ENCODE data around the gene ARHGAP42. TPM values are rescaled to one million over a fixed set of nuclear protein-coding genes. Genes with fewer than 3 reads are reported as not detected.

The ARHGAP42 gene
- total RNA-seq, 1 donor from 2014 or later = 16.3 TPM

GRCh38 chr11:100760744-100761143 is 73.7 kb downstream of the ARHGAP42 start:
- Histone ChIP-seq H3K9me3 (no peaks in the 10 kb centered on the region), H3K27ac (no peak overlapping the region)

GRCh38 chr11:100761841-100762240 is 74.8 kb downstream of the ARHGAP42 start:
- Histone ChIP-seq H3K36me3 (no peaks in the 10 kb centered on the region), H3K27ac (no peak overlapping the region), H3K4me1 (peaks cover 10% of the 10 kb centered on the region), H3K4me3 (no peak overlapping the region), H3K9me3 (no peaks in the 10 kb centered on the region), H3K27me3 (ENCODE audit: low read depth) (no peaks in the 10 kb centered on the region)
- DNase-seq (no peak), ATAC-seq (no peak)
- intact Hi-C loops (cut with DNase I) = no loop called here
- no peak for TF ChIP-seq CTCF (IDR thresholded peaks at IDR 0.05)

More at GRCh38 chr11:100760744-100761143, 73.7 kb downstream of the ARHGAP42 start:
- Histone ChIP-seq H3K4me1 (peaks cover 10% of the 10 kb centered on the region), H3K27me3 (ENCODE audit: low read depth) (no peaks in the 10 kb centered on the region), H3K4me3 (no peak overlapping the region), H3K36me3 (no peaks in the 10 kb centered on the region)
- intact Hi-C loops (cut with DNase I) = no loop called here
- ATAC-seq = peak in 1 of 2 donors; percentile 9
- TF ChIP-seq CTCF (IDR thresholded peaks at IDR 0.05) = no peak
- no peak for DNase-seq

DNA sequence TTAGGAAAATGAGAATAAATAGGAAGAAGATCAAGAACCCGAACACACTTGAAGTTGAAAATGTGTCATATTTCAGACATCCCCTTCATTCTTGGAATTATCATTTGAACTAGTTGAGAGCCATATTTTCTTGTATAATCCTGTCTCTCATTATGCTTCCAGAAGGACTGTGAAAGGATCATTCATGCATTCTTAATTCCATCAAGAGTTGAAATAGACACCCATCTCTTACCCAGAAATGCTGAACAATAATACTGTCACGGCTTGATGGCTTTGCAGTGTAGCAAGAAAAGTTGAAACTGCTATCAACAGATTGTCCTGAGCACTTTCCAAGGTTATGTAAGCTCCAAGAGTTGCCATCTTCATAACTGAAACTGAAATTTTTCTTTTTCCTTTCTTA is 79.7 kb downstream of the ARHGAP42 start:
- Histone ChIP-seq H3K9me3 (no peaks in the 10 kb centered on the region), H3K27me3 (ENCODE audit: low read depth) (no peaks in the 10 kb centered on the region), H3K36me3 (no peaks in the 10 kb centered on the region), H3K4me3 (no peak overlapping the region), H3K4me1 (no peaks in the 10 kb centered on the region), H3K27ac (no peak overlapping the region)
- intact Hi-C loops (cut with DNase I) = no loop called here
- ATAC-seq (no peak), DNase-seq (no peak)
- no peak for TF ChIP-seq CTCF (IDR thresholded peaks at IDR 0.05)

DNA sequence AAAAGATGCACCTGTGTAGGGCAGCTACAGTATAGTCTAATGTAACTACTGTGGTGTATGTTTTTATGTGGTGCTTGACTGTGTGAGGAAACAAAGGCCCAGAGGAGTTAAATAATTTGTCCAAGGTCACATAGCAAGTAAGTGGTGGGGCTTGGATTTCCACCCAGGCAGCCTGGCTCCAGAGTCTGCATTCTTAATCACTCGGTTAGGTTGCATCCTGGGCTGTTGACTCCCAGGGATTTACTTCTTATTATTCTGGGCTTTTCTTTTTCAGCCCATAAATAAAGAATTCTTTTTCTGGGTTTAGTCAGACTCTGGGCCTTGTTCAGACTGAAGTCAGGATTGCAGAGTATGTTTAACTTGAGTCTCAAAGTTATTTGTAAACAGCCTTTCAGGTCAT is 82.1 kb downstream of the ARHGAP42 start:
- no peaks in the 10 kb centered on the region for H3K9me3 ChIP-seq
- intact Hi-C loops (cut with DNase I) = no loop called here
- no peak overlapping the region for H3K27ac ChIP-seq
- no peaks in the 10 kb centered on the region for H3K27me3 ChIP-seq (ENCODE audit: low read depth)
- H3K4me1 ChIP-seq = no peaks in the 10 kb centered on the region
- no peak for TF ChIP-seq CTCF (IDR thresholded peaks at IDR 0.05)
- no peaks in the 10 kb centered on the region for H3K36me3 ChIP-seq
- no peak overlapping the region for H3K4me3 ChIP-seq
- peak in 1 of 2 donors; percentile 33 for ATAC-seq
- DNase-seq = no peak

GRCh38 chr11:100769617-100770016 is 82.5 kb downstream of the ARHGAP42 start:
- Histone ChIP-seq H3K9me3 (no peaks in the 10 kb centered on the region), H3K27me3 (ENCODE audit: low read depth) (no peaks in the 10 kb centered on the region), H3K27ac (no peak overlapping the region), H3K36me3 (no peaks in the 10 kb centered on the region), H3K4me3 (no peak overlapping the region), H3K4me1 (no peaks in the 10 kb centered on the region)
- ATAC-seq (no peak), DNase-seq (no peak)
- TF ChIP-seq CTCF (IDR thresholded peaks at IDR 0.05) = no peak
- intact Hi-C loops (cut with DNase I) = no loop called here

DNA sequence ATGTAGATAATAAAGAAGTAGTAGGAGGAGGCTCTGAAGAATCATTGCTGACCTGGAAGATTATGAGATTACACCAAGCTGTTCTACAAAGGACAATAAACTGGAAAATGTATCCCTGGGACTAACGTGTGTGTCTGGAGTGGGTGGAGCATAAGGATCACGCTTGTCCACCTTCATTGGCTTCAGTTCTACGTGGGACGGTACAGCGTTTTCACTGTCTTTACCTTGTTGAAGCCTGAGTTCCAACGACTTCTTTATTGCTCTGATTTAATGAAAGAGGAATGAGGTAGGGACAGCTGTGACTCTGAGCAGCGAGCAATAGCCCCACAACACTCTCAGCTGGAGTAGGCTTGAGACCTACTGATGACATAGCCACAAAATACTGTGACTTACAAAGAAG is 87.0 kb downstream of the ARHGAP42 start:
- H3K9me3 ChIP-seq = no peaks in the 10 kb centered on the region
- no peak overlapping the region for H3K4me3 ChIP-seq
- TF ChIP-seq CTCF (IDR thresholded peaks at IDR 0.05) = no peak
- intact Hi-C loops (cut with DNase I) = no loop called here
- DNase-seq (no peak), ATAC-seq (no peak)
- H3K4me1 ChIP-seq = no peaks in the 10 kb centered on the region
- H3K27me3 ChIP-seq (ENCODE audit: low read depth) = no peaks in the 10 kb centered on the region
- H3K27ac ChIP-seq = no peak overlapping the region
- H3K36me3 ChIP-seq = no peaks in the 10 kb centered on the region
